GM19467 (cell line): ENCODE results near the gene TRPV2.
"Not testable (repeated sequence)": the region's sequence is repeated elsewhere in the genome, so short reads cannot be mapped to it uniquely, and the experiment has no call there.

Experiments used
- ATAC-seq: cut with Tn5 transposase; IDR thresholded peaks from one replicate; pipeline ENCODE4 v1.9.1; 2021; ENCODE audit warnings: mild to moderate bottlenecking, moderate library complexity; ENCODE audit not compliant: unreplicated experiment

The TRPV2 gene

DNA sequence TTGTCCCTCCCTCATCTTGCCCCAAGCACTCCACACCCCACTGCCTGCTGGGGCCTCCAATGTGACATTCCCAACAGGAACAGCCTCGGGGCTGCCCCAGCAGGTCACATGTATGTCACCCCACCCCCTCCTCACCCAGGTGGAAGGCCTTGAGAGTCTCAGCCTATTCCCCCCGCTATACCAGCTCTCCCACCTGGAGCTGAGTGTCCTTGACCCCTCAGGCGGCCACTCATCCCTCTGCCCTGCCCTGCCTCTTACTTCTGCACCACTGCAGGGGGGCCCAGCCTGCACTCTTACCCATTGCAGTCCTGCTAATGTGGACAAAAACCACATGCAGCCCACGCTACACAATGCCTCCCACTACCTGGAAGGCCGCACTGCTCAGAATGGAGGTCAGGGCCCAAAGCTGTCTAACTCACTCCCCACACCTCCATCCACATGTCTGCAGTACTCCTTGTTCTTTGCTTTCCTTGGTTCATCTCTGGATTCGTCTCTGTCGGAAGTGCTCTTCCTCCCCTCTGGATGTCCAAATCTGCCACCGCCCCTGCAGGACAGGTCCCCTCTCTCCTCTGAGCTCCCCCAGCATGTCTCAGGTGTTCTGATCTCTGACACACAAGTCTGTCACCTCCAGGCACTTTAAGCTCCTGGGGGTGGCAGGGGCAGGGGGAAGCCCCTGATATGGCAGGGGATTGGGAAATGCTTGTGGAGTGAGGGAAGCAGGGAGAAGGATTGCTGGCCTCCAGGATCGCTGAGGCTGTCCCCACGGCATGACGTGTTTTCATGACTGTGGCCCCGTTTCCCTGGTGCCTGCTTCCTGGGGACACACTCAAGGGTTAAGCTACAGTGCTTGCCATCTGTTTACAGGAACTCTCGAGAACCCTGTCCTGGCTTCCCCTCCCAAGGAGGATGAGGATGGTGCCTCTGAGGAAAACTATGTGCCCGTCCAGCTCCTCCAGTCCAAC lies 20.8 kb downstream of the TRPV2 start:
- ATAC-seq, result no peak

DNA sequence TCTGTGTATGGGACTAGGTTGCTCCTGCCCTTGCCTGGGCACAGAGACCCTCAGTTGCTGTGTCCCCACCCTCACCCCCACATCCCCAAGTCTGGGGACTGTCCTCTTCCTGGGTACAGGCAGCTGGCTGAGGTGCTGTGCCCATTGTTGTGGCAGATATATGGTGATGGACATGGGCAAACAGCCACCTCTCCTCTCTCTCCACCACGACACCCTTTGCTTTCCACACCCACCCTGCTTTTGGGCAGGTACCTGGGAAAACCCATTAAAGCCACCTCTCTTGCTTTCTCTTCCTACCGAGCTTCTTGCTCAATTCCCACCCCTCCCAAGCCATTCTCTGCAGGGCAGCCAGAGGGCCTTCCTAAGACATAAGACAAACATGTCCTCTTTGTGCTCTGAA lies 21.7 kb downstream of the TRPV2 start:
- no peak for ATAC-seq

DNA sequence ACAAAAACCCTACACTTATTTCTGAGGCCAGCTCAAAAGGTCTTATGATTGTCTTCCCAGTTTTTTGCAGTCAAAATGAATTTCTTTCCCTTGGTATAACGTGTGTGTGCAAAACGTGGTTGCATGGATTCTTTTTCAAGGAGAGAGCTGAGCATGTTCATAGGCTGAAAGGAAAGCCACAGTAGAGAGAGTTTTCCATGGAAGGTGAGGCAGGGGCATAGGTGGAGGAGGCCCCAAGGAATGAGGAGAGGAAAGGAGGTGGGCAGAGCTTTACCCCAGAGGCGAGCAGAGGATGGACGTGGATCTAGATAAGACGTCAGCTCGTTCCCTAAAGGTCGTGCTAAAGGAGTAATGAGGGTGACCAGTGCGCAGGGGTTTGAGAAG lies 22.8 kb downstream of the TRPV2 start:
- peak; percentile 3 for ATAC-seq

DNA sequence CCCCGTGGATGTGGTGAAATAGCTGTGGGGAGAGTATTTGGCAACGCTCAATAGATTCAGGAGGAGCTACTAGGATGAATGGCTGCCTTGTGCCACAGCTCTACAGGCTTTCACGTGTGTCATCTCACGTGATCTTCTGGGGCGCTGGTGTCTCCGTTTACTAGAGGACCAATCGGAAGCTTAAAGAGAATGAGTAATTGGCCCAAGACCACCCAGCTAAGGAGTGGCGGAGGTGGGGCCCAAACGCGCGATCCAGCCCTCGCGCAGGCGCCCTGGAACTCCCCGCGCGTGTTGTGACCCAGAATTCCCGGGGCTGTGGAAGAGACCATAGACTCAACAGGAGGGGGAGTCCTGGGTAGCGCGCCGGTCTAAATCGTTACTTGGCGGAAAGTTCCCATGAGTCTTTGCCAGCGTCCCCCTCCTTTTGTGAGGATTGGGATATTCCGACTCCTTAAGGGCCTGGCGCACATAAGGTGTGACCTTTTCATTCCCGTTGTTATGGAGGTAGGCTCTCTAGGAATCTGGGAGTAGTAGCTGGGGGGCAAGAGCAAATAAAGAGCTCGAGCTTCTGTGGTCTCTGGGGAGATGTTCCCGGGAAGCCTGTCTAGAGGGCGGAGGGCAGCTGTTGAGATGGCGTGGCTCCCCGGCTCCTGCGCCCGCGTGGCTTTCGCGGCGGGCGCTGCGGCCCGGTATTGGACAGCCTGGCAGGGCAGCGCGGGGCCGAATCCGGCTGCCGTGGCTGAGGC lies 23.4 kb downstream of the TRPV2 start:
- peak; percentile 76 for ATAC-seq

DNA sequence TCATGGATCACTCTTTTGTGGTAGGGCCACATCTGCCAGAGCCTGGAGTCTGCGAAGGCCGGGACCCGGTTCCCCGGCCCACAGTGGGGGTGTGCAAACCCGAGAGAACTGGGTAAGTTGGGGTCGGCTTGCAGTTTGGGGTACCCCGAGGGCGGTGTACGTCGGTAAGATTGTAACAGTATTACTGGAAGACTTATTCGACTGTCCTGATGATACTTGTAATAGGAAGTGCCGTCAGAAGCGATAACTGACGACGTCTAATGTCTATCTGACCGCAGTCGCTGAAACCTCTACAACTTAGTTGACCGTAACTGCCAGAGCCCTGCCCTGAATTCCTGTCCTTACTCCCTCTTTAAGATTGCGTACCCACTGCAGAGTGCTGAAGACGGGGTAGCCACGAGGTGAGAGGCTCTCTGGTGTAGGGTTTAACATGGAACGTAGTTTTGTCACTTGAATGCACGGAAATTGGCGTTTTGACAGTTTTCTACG lies 24.0 kb downstream of the TRPV2 start:
- no peak for ATAC-seq

DNA sequence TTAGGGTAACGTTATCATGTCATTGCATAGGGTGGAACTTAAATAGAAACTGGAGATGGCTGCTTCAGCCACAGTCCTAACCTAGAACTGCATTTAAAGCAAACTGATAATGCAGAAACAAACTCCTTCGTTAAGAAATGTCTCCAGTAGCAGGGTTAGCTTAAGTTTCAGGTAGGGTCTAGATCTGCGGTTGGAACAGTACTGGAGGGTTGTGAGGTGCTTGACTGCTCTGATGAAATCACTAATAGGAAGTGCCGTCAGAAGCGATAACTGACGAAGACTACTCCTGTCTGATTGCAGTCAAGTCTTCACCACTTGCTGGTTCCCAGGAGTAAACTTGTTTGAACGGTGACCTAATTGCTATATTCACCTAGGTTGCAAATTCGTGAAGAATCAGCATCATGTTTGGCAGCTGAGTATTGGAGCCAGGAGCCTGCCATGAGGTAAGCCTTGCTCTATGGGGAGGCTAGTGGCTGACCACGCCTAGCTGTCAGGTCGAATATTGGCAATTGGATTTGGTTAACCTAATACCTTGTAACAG lies 24.5 kb downstream of the TRPV2 start:
- no peak for ATAC-seq

DNA sequence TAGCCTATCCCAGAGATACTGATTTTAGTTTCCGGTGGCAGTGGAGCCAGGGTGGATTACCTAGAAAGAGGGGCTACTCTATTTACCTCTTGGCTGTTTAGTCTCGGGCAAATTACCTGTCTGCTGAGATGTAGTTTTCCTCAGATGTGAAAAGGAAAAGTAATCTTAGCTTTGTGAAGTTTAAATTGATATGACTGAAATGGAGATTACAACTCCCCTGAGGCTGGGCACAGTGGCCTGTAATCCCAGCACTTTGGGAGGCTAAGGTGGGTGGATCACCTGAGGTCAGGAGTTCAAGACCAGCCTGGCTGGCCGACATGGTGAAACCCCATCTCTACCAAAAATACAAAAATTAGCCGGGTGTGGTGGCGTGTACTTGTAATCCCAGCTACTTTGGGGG lies 25.0 kb downstream of the TRPV2 start:
- not testable (repeated sequence) for ATAC-seq

DNA sequence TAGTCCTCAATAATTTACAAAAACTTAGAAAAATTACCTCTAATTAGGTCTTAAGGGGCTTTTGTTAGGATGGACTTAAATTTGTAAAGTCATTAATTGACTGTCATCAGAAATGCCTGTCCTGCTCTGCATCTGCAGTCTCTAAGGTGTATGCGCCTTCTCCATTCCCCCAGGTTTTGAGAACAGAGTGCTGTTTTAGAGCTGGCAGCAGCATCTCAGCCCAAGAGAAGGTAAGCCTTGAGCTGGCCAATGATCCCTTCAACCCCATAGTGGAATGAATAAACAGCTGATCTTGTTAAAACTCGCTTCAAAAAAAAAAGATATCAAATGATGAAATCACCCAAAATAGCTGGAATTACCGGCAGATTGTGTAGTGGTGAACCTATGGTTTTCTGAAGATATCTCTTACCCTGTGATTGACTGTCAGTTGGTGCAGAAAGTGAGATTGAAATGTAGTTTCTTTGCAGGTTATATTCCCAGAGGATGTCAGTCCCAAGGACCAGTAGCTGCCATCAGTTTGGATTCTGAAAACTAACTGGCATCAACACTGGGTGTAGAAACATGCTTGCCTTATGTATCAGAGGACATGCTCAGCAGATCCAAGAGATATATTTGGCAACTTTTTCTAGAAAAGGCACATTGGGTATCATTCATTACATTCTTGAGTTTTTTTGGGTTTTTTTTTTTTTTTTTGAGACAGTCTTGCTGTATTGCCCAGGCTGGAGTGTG lies 25.7 kb downstream of the TRPV2 start:
- no peak for ATAC-seq

DNA sequence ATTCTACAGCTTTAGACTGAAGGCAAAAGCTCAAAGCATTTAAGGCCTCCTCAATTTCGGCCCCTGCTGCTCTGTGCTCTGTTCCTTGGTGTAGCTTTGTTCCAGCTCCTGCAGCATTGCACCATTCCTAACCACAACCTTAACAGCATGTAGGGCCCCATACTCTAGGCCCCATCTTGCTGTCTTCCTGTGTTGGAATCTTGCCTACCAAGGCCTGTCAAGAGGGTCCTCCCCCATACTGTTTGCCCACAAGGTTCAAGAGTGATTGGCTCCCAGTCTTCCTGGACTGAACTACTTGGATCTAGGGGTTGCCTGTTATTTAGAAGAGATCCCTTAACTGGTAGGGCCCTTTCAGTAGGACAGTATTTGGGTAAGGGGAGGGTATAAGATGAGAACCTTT lies 26.8 kb downstream of the TRPV2 start:
- no peak for ATAC-seq

DNA sequence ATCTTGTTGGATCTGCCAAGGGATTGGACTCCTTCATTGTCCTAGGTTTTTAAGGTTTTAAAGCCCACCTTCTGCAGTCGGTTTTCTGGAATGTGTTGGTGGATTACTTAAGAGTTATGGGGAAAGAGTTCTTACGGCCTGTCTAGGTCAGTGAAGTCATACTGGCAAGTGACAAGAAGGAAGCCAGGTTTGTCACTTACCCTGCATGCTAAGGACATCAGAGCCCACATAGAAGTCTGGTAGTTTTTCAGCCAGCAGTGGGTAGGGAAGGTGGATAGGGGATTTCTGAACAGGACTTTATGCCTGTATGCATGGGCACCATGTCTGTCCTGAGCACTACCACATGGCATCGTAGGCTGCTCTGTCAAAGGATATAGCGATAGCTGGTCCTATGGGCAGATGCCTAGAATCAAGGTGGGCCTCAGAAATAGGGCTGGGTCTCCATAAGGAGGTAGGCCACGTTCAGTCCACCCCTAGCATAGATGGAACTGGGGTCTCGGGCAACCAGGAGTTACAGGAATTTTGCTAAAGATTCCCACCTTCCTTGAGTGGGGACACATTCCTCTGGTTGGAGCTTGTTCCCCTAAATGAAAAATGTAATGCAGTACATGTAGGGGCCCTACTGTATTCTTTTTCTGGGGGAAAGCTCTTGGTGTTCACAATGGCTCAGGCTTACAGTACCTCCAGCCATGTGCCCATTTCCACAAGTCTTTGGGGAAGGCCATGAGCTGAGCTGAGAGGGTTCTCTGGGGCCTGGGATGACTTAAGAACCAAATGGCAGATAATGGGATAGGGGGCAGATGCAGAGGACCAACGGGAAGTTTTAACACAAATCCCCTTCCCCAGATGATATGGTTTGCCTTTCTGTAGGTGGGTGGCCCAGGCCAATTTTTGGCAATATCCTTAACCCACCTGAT lies 27.5 kb downstream of the TRPV2 start:
- ATAC-seq, result no peak

DNA sequence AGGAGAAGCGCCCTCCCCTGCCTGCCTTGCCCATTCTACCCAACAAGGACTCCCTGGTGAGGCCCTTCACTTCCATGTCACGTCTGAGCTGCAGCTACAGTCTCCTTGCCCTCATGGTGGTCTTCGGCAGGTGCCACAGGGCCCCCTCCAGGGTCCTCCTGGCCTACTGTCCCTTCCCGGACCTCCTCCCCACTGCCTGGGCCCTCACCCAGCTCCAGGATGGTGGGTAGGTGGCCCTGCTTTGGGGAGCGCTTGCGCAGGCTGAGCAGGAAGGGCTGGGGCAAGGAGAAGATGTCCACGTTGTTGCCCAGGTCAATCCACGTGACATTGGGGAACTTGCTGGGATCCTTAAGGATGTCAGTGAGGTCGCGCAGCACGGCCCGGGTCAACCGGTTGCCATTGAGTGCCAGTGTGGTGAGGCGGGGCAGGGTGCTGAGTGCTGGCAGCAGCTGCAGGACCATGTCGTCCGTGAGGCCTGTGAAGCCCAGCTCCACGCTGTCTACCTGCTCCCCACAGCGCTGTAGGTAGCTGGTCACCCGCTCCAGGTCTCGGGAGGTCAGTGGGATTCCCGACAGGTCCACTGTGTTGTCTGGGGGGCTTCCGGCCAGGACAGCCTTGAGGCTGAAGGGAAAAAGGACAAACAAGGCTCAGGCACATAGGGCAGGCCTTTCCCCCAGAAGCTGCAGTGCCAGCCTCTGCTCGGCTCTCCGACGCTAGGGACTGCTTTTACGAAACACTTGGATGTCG lies 28.3 kb downstream of the TRPV2 start:
- no peak for ATAC-seq

DNA sequence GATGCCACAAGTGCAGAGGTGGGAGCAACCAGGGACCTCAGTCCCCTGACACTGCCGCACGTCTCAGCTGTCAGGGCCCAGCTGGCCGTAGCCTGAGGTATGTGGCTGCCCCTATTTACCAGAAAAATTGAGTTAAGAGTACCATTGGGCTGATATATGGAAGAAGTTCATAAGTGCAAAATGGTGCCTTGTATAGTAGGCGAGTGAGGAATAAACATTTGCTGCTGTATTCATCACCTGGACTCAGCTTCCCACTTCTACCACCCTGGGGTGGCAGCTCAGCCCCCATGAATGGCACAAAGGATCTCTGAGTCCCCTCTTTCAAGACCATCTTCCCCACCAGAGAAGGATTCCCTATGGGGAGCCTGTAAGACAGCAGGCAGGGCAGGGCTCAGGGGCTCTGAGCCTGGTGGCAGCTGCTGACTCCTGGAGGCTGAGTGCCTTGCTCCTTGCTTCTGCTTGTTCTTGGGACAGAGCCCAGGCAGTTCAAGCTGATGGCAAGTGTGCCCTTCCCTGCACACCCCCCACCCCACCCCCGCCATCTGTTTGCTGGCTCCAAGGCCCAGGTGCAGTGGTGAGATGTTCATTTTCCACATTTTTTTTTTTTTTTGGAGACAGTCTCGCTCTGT lies 29.0 kb downstream of the TRPV2 start:
- ATAC-seq, result no peak

DNA sequence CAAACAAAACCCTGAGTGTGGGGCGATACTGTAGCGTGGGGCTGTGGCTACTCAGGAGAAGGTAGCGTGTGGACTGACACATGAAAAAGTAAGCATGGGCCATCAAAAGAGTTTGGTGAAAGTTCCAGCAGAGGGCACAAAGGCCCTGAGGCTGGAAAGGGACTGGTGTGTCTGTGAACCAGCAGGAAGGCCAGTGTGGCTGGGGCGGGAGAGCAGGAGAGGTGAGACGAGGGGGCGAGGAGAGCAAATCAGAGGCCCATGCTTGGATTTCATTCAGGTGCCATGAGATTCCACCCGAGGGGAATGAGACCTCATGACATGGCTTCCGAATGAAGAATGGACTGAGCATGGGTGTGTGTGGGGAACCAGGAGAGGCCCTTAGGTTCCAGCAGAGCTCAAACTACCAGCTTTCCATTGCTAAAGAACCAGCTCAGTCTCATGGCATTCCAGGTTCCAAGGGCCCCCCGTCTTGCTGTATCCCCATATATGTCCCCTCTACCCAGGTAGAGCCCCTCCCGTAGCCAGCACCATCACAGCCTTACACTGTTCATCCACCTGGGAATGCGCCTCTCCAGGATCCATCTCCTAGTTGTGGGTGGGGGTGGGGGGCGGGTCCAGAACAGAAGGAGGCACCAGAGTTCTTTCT lies 31.1 kb downstream of the TRPV2 start:
- ATAC-seq, result no peak

DNA sequence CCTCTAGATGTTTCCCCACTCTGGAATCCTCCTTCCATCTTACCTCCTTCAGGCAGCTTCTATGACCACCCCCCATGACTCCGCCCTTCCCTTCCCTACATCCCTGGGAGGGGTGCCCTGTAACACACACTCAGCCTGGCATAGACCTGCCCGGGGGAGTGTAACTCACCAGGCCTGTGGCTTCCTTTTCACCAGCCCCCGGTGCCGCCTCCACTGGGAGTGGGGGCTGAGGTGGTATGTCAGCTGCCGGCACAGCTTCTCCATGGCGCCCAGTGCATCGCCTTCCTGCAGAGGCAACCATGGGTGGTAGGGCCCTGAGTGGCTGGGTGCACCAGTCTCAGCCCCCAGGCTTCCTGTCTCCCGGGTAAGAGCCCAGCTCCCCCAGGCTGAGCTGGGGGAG lies 32.3 kb downstream of the TRPV2 start:
- ATAC-seq, result no peak

DNA sequence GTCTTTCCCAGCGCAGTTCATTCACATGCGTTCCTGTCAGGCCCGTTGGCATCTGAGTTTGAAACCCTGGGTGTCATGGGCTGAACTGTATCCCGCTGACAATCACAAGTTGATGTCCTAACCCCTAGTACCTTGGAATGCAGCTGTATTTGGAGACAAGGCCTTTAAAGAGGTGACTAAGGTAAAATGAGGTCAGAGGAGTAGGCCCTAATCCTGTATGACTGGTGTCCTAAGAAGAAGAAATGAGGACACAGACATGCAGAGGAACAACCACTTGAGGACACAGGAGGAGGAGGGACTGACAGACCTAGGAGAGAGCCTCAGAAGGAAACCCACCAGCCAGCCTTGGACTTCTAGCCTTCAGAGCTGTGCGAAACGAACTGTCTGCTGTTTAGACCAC lies 33.1 kb downstream of the TRPV2 start:
- no peak for ATAC-seq

DNA sequence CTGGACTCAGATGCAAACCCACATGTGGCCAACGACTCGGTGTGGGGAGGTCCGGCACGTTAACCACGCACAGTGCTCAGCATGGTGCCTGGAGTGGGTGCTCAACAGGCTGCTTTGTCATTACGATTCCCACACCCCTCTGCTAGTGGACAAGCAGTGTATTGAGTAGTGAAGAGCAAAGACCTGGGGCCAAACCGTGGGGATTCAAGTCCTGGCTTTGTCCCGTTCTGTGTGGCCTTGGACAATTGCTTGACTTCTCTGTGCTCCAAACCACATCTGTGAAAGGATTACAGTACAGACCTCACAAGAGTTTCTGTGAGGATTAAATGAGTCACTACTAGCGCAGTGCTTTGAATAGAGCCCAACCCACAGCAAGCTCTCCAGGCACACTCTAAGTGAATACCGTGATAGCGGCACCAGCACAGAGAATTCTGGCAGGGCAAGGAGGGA lies 33.8 kb downstream of the TRPV2 start:
- ATAC-seq, result no peak

DNA sequence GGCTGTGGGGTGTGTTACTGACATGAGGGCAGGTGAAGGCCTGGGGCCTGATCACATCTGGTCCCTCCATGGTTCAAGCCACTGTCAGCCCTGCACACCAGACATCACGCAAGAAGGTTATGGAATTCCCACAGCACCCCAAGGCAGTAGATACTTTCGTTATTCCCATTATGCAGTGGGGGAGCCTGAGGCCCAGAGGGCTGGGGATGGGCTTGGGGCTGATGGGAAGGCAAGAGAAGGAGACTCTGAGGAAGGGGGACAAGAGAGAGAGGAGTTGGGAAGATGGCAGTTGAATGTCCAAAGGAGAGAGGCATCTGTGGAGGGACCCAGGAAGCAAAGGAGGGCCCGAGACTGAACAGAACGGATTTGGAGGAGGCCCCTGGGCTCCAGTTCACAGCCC lies 34.7 kb downstream of the TRPV2 start:
- no peak for ATAC-seq

DNA sequence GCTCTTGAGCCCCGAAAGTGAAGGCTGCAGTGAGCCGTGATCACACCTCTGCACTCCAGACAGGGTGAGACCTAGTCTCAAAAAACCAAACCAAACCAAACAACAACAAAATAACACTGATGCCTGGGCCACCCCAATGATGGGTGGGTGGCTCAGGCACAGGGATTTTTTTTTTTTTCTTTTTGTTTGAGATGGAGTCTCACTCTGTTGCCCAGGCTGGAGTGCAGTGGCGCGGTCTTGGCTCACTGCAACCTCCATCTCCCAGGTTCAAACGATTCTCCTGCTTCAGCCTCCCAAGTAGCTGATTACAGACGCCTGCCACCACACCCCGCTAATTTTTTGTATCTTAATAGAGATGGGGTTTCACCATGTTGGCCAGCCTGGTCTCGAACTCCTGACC lies 36.9 kb downstream of the TRPV2 start:
- ATAC-seq, result not testable (repeated sequence)
